IMR-90 (cell line): ENCODE results near the gene SH3RF3. TPM values are rescaled to one million over a fixed set of nuclear protein-coding genes. Genes with fewer than 3 reads are reported as not detected.

ENCODE experiments used
- ATAC-seq: fragments of 200-7000 bp; cut with Tn5 transposase; 2 replicates; pipeline ENCODE4 v1.9.1; 2020; ENCODE audit warnings: low read depth, mild to moderate bottlenecking, moderate library complexity
- BruUV-seq: library from RNA; stranded (reverse); fragments of 400-500 nt; replicated peaks from 2 replicates; lab custom pipeline; 2021; lab: Mats Ljungman, UMichigan
- CTCF ChIA-PET: fragments of 300-600 bp; formaldehyde crosslinking; extraction: SDS; loops from one replicate; lab custom pipeline; 2021; ENCODE audit warnings: antibody characterized with exemption; lab: Yijun Ruan, JAX
- POLR2A ChIA-PET: fragments of 300-600 bp; sonication (Branson Sonifier 250); formaldehyde crosslinking; loops from one replicate; lab custom pipeline; 2022; ENCODE audit warnings: antibody characterized with exemption; ENCODE audit not compliant: unreplicated experiment; lab: Charles Lee
- DNase-seq: peaks from one replicate; pipeline ENCODE4 v3.0.0; 2013
- H2AFZ ChIP-seq: replicated peaks from 2 replicates; pipeline ENCODE3; 2013; ENCODE audit warnings: low read length, mild to moderate bottlenecking; ENCODE audit not compliant: poor library complexity
- H2AK5ac ChIP-seq: 2 replicates; pipeline ENCODE4 v1.6.1; 2013; ENCODE audit warnings: low read depth, low read length, inconsistent platforms
- H2AK9ac ChIP-seq: replicated peaks from 2 replicates; pipeline ENCODE3; 2013; ENCODE audit warnings: mild to moderate bottlenecking, low read depth, low read length, moderate library complexity; ENCODE audit not compliant: poor library complexity
- H2BK120ac ChIP-seq: 2 replicates; pipeline ENCODE4 v1.6.1; 2013; ENCODE audit warnings: low read depth, low read length, inconsistent platforms
- H2BK15ac ChIP-seq: 3 replicates; pipeline ENCODE4 v1.6.1; 2013; ENCODE audit warnings: low read depth, low read length, inconsistent platforms
- H2BK20ac ChIP-seq: 2 replicates; pipeline ENCODE4 v1.6.1; 2013; ENCODE audit warnings: low read depth, mild to moderate bottlenecking, inconsistent platforms, low read length, moderate library complexity
- H2BK5ac ChIP-seq: 2 replicates; pipeline ENCODE4 v1.6.1; 2013; ENCODE audit warnings: mild to moderate bottlenecking, low read depth, low read length, inconsistent platforms; ENCODE audit not compliant: poor library complexity, severe bottlenecking
- H3K14ac ChIP-seq: replicated peaks from 2 replicates; pipeline ENCODE4 v1.6.1; 2013; ENCODE audit warnings: low read depth, low read length, inconsistent platforms
- H3K18ac ChIP-seq: 2 replicates; pipeline ENCODE4 v1.6.1; 2013; ENCODE audit warnings: low read depth, low read length, control low read depth
- H3K23ac ChIP-seq: 2 replicates; pipeline ENCODE4 v1.6.1; 2013; ENCODE audit warnings: low read depth, low read length, inconsistent platforms
- H3K27ac ChIP-seq: 2 replicates; pipeline ENCODE4 v1.5.1; 2013; ENCODE audit warnings: mild to moderate bottlenecking, control low read depth, low read length; ENCODE audit not compliant: insufficient read depth
- H3K27me3 ChIP-seq: 2 replicates; pipeline ENCODE4 v1.6.1; 2013; ENCODE audit warnings: low read length; ENCODE audit not compliant: control insufficient read depth, insufficient read depth
- H3K36me3 ChIP-seq: 2 replicates; pipeline ENCODE4 v1.6.1; 2013; ENCODE audit warnings: low read length, mixed read lengths; ENCODE audit not compliant: control insufficient read depth, insufficient read depth
- H3K4ac ChIP-seq: 2 replicates; pipeline ENCODE4 v1.6.1; 2013; ENCODE audit warnings: low read depth, low read length, inconsistent platforms
- H3K4me1 ChIP-seq: 2 replicates; pipeline ENCODE4 v1.6.1; 2013; ENCODE audit warnings: low read length, mixed read lengths; ENCODE audit not compliant: control insufficient read depth, insufficient read depth
- H3K4me2 ChIP-seq: 2 replicates; pipeline ENCODE4 v1.6.1; 2013; ENCODE audit warnings: low read depth, mild to moderate bottlenecking, control low read depth, low read length, moderate library complexity
- H3K4me3 ChIP-seq: 2 replicates; pipeline ENCODE4 v1.5.1; 2013; ENCODE audit warnings: low read depth, mild to moderate bottlenecking, control low read depth, low read length, moderate library complexity; ENCODE audit not compliant: insufficient read depth
- H3K56ac ChIP-seq: 2 replicates; pipeline ENCODE4 v1.6.1; 2013; ENCODE audit warnings: low read length, inconsistent platforms; ENCODE audit not compliant: insufficient read depth; ENCODE audit errors: extremely low read depth
- H3K79me1 ChIP-seq, 2 experiments: 2 replicates each; pipeline ENCODE4 v1.6.1; 2013; ENCODE audit warnings: low read length in 2 of 2, inconsistent platforms in 1 of 2, low read depth in 1 of 2
- H3K9ac ChIP-seq: 2 replicates; pipeline ENCODE4 v1.6.1; 2013; ENCODE audit warnings: low read depth, low read length, control low read depth
- H3K9me1 ChIP-seq: 2 replicates; pipeline ENCODE4 v1.6.1; 2013; ENCODE audit warnings: low read length, inconsistent platforms; ENCODE audit not compliant: insufficient read depth
- H3K9me3 ChIP-seq: 2 replicates; pipeline ENCODE4 v1.6.1; 2013; ENCODE audit warnings: low read length; ENCODE audit not compliant: control insufficient read depth, insufficient read depth
- H4K20me1 ChIP-seq: 2 replicates; pipeline ENCODE4 v1.6.1; 2013; ENCODE audit warnings: low read length, inconsistent platforms; ENCODE audit not compliant: insufficient read depth
- H4K5ac ChIP-seq: 2 replicates; pipeline ENCODE4 v1.6.1; 2013; ENCODE audit warnings: mild to moderate bottlenecking, low read depth, low read length, control low read depth
- H4K8ac ChIP-seq, 2 experiments: 2 replicates each; pipeline ENCODE4 v1.6.1; 2013; ENCODE audit warnings: low read depth in 2 of 2, low read length in 2 of 2, control low read depth in 1 of 2, inconsistent platforms in 1 of 2
- H4K91ac ChIP-seq: 2 replicates; pipeline ENCODE4 v1.6.1; 2013; ENCODE audit warnings: low read depth, low read length, inconsistent platforms; ENCODE audit not compliant: insufficient read depth
- FOS ChIP-seq: fragments of 150-350 bp; IDR thresholded peaks from 2 replicates; pipeline ENCODE4 v1.6.1; 2016; ENCODE audit warnings: low read depth, low read length
- MAFK ChIP-seq: IDR thresholded peaks from 2 replicates; pipeline ENCODE4 v1.6.1; 2012; ENCODE audit warnings: low read depth, low read length, improper control_type of control experiment
- MAZ ChIP-seq: IDR thresholded peaks from 2 replicates; pipeline ENCODE4 v1.6.1; 2012; ENCODE audit warnings: low read depth, mild to moderate bottlenecking, low read length, improper control_type of control experiment, moderate library complexity, borderline replicate concordance
- POLR2A ChIP-seq: IDR thresholded peaks from 2 replicates; pipeline ENCODE4 v1.6.1; 2012; ENCODE audit warnings: mild to moderate bottlenecking, low read depth, low read length
- RCOR1 ChIP-seq: IDR thresholded peaks from 2 replicates; pipeline ENCODE4 v1.6.1; 2012; ENCODE audit warnings: mild to moderate bottlenecking, low read length, improper control_type of control experiment; ENCODE audit not compliant: insufficient replicate concordance
- RFX5 ChIP-seq: IDR thresholded peaks from 2 replicates; pipeline ENCODE4 v1.8.0; 2012; ENCODE audit warnings: low read depth, mild to moderate bottlenecking, low read length, moderate library complexity
- WGBS, 2 experiments: methylation state at CpG; one replicate each; pipeline versions ENCODE4 v1.1.5 to v1.1.7; 2013; ENCODE audit warnings: missing lambda C conversion rate in 2 of 2; ENCODE audit not compliant: insufficient read length in 1 of 2; ENCODE audit errors: extremely low coverage in 2 of 2; 5-methylcytosine and 5-hydroxymethylcytosine counted together
- dilution Hi-C: fragments of 300-500 bp; cut with HindIII; formaldehyde crosslinking; loops from one replicate; pipeline ENCODE4 v1.14.3; 2018; ENCODE audit warnings: low sequenced_read_pairs; ENCODE audit not compliant: unreplicated experiment
- in situ Hi-C: fragments of 300-500 bp; cut with MboI; formaldehyde crosslinking; loops from 3 replicates; pipeline ENCODE4 v1.14.3; 2019; ENCODE audit warnings: low sequenced_read_pairs, inconsistent platforms, mixed read lengths
- intact Hi-C: fragments of 100-400 bp; cut with micrococcal nuclease; formaldehyde crosslinking; loops from 2 replicates; pipeline ENCODE4 v1.10.0; 2022
- polyA plus RNA-seq, 3 experiments: library from polyadenylated mRNA; depleted of rRNA; stranded (reverse); fragments of >200 nt; gene quantifications; 2 replicates each; pipeline ENCODE4 v1.2.3, GENCODE V29; 2012; ENCODE audit warnings: low replicate concordance in 1 of 3
- total RNA-seq: library from RNA; depleted of rRNA; stranded (reverse); fragments of >200 nt; gene quantifications from 2 replicates; pipeline ENCODE4 v1.2.3, GENCODE V29; 2012
- TF ChIP-seq, protein P1 (sequence below): conservative IDR thresholded peaks from 2 replicates; pipeline ENCODE4 v1.5.1; 2012; ENCODE audit warnings: mild to moderate bottlenecking, low read depth, low read length, improper control_type of control experiment
- TF ChIP-seq, protein P2 (sequence below): fragments of 150-350 bp; IDR thresholded peaks from 2 replicates; pipeline ENCODE4 v1.6.1; 2017; ENCODE audit warnings: mild to moderate bottlenecking, antibody characterized with exemption, low read length, low read depth

The SH3RF3 gene
- total and polyA plus RNA-seq, 2 of the 4 experiments (the other 2 are of a cell fraction) = 3.4 to 5.3 TPM

DNA sequence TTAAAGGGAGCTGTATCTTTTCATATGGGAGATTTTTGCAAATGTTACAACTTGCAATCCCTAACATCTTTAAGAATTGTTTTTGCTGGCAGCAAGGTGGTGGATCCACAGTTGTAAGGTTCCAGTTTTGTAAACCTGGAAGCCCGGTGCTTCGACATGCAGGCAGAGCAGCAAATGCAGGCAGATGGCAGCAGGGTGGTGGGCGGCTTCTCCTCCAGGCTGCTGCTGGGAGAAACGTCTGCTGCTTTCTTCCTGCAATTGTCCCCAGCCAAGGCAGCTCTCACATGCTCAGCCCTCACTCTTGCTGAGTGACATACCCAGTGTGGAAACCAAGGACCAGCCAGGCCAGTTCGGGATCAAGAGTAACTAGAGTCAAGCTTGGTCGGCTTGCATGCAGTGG is 318.8 kb downstream of the SH3RF3 start:
- Histone ChIP-seq H4K5ac (no peak overlapping the region), H3K27me3 (no peaks in the 10 kb centered on the region), H3K14ac (no peak overlapping the region), H3K56ac (no peak overlapping the region), H2BK120ac (no peak overlapping the region), H2AK9ac (no peak overlapping the region), H2BK20ac (no peak overlapping the region), H3K4ac (peak overlapping the region; percentile 14; the same call in 1 of the 2 replicates), H3K36me3 (peaks cover 36% of the 10 kb centered on the region), H3K23ac (peak overlapping the region; percentile 50; the same call in 1 of the 2 replicates), H3K4me2 (no peak overlapping the region), H4K8ac (no peak overlapping the region; a peak in 1 of 4 replicates), H2AFZ (no peak overlapping the region), H2BK15ac (no peak overlapping the region), H3K9me1 (peaks cover 5% of the 10 kb centered on the region; the same call in 1 of the 2 replicates), H3K4me3 (no peak overlapping the region), H3K9me3 (peaks cover 10% of the 10 kb centered on the region), H4K91ac (peak overlapping the region; percentile 11; the same call in 1 of the 2 replicates), H2AK5ac (peak overlapping the region; percentile 50; the same call in 1 of the 2 replicates), H4K20me1 (peaks cover 26% of the 10 kb centered on the region; the same call in 1 of the 2 replicates), H3K27ac (no peak overlapping the region), H2BK5ac (no peak overlapping the region), H3K9ac (no peak overlapping the region), H3K18ac (no peak overlapping the region; the same call in 1 of the 2 replicates), H3K79me1 (peaks cover 0 to 26% of the 10 kb centered on the region in 2 experiments; a peak in 1 of 4 replicates), H3K4me1 (peaks cover 12% of the 10 kb centered on the region)
- ATAC-seq (peak; percentile 2; the same call in 1 of the 2 replicates), DNase-seq (no peak)
- CTCF ChIA-PET = interaction anchor here (0.7 kb wide), 1 partner anchor 66 kb away, joined by 3 read pairs; no protein-coding TSS in a partner anchor
- BruUV-seq = no TSS peak
- WGBS, 2 experiments = 100% methylated on average over 3 of the region's 6 CpGs; no CpG with 5 or more reads in 1 of the 2 experiments
- in situ Hi-C loops (no loop called here), intact Hi-C loops (loop anchor here (1.0 to 5.0 kb wide), 3 partner anchors 40 to 280 kb away; no protein-coding TSS in a partner anchor), dilution Hi-C loops (no loop called here)
- POLR2A ChIA-PET = no interaction called here
- TF ChIP-seq, protein P1, sequence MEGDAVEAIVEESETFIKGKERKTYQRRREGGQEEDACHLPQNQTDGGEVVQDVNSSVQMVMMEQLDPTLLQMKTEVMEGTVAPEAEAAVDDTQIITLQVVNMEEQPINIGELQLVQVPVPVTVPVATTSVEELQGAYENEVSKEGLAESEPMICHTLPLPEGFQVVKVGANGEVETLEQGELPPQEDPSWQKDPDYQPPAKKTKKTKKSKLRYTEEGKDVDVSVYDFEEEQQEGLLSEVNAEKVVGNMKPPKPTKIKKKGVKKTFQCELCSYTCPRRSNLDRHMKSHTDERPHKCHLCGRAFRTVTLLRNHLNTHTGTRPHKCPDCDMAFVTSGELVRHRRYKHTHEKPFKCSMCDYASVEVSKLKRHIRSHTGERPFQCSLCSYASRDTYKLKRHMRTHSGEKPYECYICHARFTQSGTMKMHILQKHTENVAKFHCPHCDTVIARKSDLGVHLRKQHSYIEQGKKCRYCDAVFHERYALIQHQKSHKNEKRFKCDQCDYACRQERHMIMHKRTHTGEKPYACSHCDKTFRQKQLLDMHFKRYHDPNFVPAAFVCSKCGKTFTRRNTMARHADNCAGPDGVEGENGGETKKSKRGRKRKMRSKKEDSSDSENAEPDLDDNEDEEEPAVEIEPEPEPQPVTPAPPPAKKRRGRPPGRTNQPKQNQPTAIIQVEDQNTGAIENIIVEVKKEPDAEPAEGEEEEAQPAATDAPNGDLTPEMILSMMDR = no peak
- TF ChIP-seq RCOR1 = no peak
- TF ChIP-seq, protein P2, sequence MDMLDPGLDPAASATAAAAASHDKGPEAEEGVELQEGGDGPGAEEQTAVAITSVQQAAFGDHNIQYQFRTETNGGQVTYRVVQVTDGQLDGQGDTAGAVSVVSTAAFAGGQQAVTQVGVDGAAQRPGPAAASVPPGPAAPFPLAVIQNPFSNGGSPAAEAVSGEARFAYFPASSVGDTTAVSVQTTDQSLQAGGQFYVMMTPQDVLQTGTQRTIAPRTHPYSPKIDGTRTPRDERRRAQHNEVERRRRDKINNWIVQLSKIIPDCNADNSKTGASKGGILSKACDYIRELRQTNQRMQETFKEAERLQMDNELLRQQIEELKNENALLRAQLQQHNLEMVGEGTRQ = no peak
- TF ChIP-seq MAZ = no peak
- TF ChIP-seq FOS = no peak
- TF ChIP-seq RFX5 = no peak
- no peak for TF ChIP-seq MAFK
- no peak for TF ChIP-seq POLR2A
